K562 (cell line): ENCODE results near the gene C1orf50. TPM values are rescaled to one million over a fixed set of nuclear protein-coding genes. Genes with fewer than 3 reads are reported as not detected.

Experiments
- ATF1 ChIP-seq, 2 experiments: fragments of 450-650 bp in 1 of 2; IDR thresholded peaks; 2 replicates each; pipeline ENCODE4 v1.6.1; 2016; ENCODE audit warnings: missing compliant biosample characterization in 1 of 2, missing genetic modification characterization in 1 of 2
- C11orf30 ChIP-seq: fragments of 450-650 bp; IDR thresholded peaks from 2 replicates; pipeline ENCODE4 v1.6.1; 2016; ENCODE audit warnings: low read depth, mild to moderate bottlenecking
- HLTF ChIP-seq: fragments of 450-650 bp; IDR thresholded peaks from 2 replicates; pipeline ENCODE4 v1.6.1; 2016
- IRF2 ChIP-seq: sonication (generic); formaldehyde crosslinking; IDR thresholded peaks from 2 replicates; pipeline ENCODE4 v1.8.1; 2022; ENCODE audit warnings: mild to moderate bottlenecking, missing genetic modification reagents
- JUND ChIP-seq, 2 experiments: IDR thresholded peaks; 2 replicates in 1 of 2; 3 replicates in 1 of 2; pipeline ENCODE4 v1.6.1; 2011; ENCODE audit warnings: borderline replicate concordance in 2 of 2, low read depth in 2 of 2, low read length in 2 of 2, improper control_type of control experiment in 1 of 2, missing biosample characterization in 1 of 2, missing genetic modification characterization in 1 of 2, missing genetic modification reagents in 1 of 2
- MYBL2 ChIP-seq, 2 experiments: fragments of 450-650 bp in 1 of 2; sonication (generic) in 1 of 2; formaldehyde crosslinking in 1 of 2; IDR thresholded peaks; 2 replicates each; pipeline versions ENCODE4 v1.6.1 to v1.8.1; 2017 to 2022; ENCODE audit warnings: borderline replicate concordance in 1 of 2, inconsistent platforms in 1 of 2, low read depth in 1 of 2, mild to moderate bottlenecking in 1 of 2, missing genetic modification reagents in 1 of 2, moderate library complexity in 1 of 2
- NFE2L1 ChIP-seq: fragments of 450-650 bp; IDR thresholded peaks from 2 replicates; pipeline ENCODE4 v1.6.1; 2016; ENCODE audit warnings: missing genetic modification characterization, low read depth, mild to moderate bottlenecking, missing compliant biosample characterization, moderate library complexity, borderline replicate concordance
- PCBP2 ChIP-seq: fragments of 200-400 bp; formaldehyde crosslinking; IDR thresholded peaks from 2 replicates; pipeline ENCODE4 v1.6.1; 2018; ENCODE audit warnings: low read length, low read depth, mild to moderate bottlenecking, moderate library complexity; ENCODE audit not compliant: poor library complexity, severe bottlenecking
- PHF20 ChIP-seq: fragments of 450-650 bp; IDR thresholded peaks from 2 replicates; pipeline ENCODE4 v1.6.1; 2018; ENCODE audit not compliant: partially characterized antibody
- POLR2B ChIP-seq: fragments of 450-650 bp; IDR thresholded peaks from 2 replicates; pipeline ENCODE4 v1.6.1; 2018; ENCODE audit warnings: low read depth; ENCODE audit not compliant: partially characterized antibody
- PYGO2 ChIP-seq: fragments of 450-650 bp; IDR thresholded peaks from 2 replicates; pipeline ENCODE4 v1.6.1; 2016; ENCODE audit warnings: mild to moderate bottlenecking, missing genetic modification characterization, moderate library complexity, missing compliant biosample characterization
- RBM14 ChIP-seq: fragments of 200-400 bp; formaldehyde crosslinking; IDR thresholded peaks from 2 replicates; pipeline ENCODE4 v1.6.1; 2018; ENCODE audit warnings: low read depth, mild to moderate bottlenecking, low read length, moderate library complexity, borderline replicate concordance; ENCODE audit not compliant: insufficient read depth
- RFX5 ChIP-seq: IDR thresholded peaks from 2 replicates; pipeline ENCODE4 v1.6.1; 2011; ENCODE audit warnings: low read depth, mild to moderate bottlenecking, improper control_type of control experiment, low read length
- TBP ChIP-seq: optimal IDR thresholded peaks from 2 replicates; pipeline ENCODE3; 2011; ENCODE audit warnings: low read depth, low read length, improper control_type of control experiment
- ZNF263 ChIP-seq: sonication (generic); formaldehyde crosslinking; IDR thresholded peaks from 2 replicates; pipeline ENCODE4 v1.8.0; 2022; ENCODE audit warnings: mild to moderate bottlenecking, missing genetic modification reagents, borderline replicate concordance
- ZNF764 ChIP-seq: fragments of 250-450 bp; sonication (Bioruptor Pico); IDR thresholded peaks from 2 replicates; pipeline ENCODE4 v1.4.0; 2020; ENCODE audit warnings: low read depth, mild to moderate bottlenecking, moderate library complexity
- ZNF77 ChIP-seq: fragments of 250-450 bp; sonication (Bioruptor Pico); IDR thresholded peaks from 2 replicates; pipeline ENCODE4 v1.5.0; 2020
- ZSCAN32 ChIP-seq: fragments of 450-650 bp; formaldehyde crosslinking; IDR thresholded peaks from 2 replicates; pipeline ENCODE4 v1.4.0; 2020; ENCODE audit warnings: mild to moderate bottlenecking, moderate library complexity
- polyA plus RNA-seq, 8 experiments: library from polyadenylated mRNA; depleted of rRNA in 4 of 8; stranded (reverse) in 5 of 8; unstranded in 3 of 8; fragments of >200 nt; fragmentation: Nextera tagmentation in 2 of 8; fragmentation: Illumina TruSeq in 1 of 8; extraction: Ambion mirVana in 2 of 8; extraction: Trizol in 1 of 8; gene quantifications; 2 replicates each; pipeline versions ENCODE4 v1.2.1 to v1.2.3, GENCODE V29; 2011 to 2014; ENCODE audit warnings: inconsistent platforms in 1 of 8, missing spikeins in 1 of 8
- total RNA-seq, 7 experiments: library from RNA; depleted of rRNA in 6 of 7; stranded (reverse); fragments of >200 nt in 6 of 7; fragmentation: Illumina TruSeq in 2 of 7; extraction: Trizol in 2 of 7; gene quantifications; 2 replicates each; pipeline versions ENCODE4 v1.2.1 to v1.2.3, GENCODE V29; 2011 to 2021; ENCODE audit warnings: low replicate concordance in 1 of 7
- TF ChIP-seq, protein P1 (sequence below): fragments of 450-650 bp; formaldehyde crosslinking; IDR thresholded peaks from 2 replicates; pipeline ENCODE4 v1.4.0; 2020; ENCODE audit warnings: mild to moderate bottlenecking, moderate library complexity
- TF ChIP-seq, protein P2 (sequence below): sonication (generic); formaldehyde crosslinking; IDR thresholded peaks from 2 replicates; pipeline ENCODE4 v1.9.0; 2022; ENCODE audit warnings: mild to moderate bottlenecking, missing genetic modification reagents
- TF ChIP-seq, protein P3 (sequence below), 2 experiments: IDR thresholded peaks; 2 replicates each; pipeline ENCODE4 v1.6.1; 2011; ENCODE audit warnings: borderline replicate concordance in 1 of 2, control low read depth in 1 of 2, low read depth in 1 of 2, low read length in 1 of 2, mild to moderate bottlenecking in 1 of 2, mixed read lengths in 1 of 2, moderate library complexity in 1 of 2; ENCODE audit not compliant: insufficient read depth in 1 of 2, insufficient read length in 1 of 2, poor library complexity in 1 of 2, severe bottlenecking in 1 of 2; ENCODE audit errors: extremely low read depth in 1 of 2
- TF ChIP-seq, protein P4 (sequence below): fragments of 450-650 bp; IDR thresholded peaks from 2 replicates; pipeline ENCODE4 v1.7.1; 2018; ENCODE audit warnings: mild to moderate bottlenecking, low read depth; ENCODE audit not compliant: partially characterized antibody

C1orf50 gene
- total and polyA plus RNA-seq, 9 of the 15 experiments (the other 6 are each of a cell fraction or from before 2014, with no cell fraction given): 0.55 to 13.9 (median 5.2) TPM

DNA sequence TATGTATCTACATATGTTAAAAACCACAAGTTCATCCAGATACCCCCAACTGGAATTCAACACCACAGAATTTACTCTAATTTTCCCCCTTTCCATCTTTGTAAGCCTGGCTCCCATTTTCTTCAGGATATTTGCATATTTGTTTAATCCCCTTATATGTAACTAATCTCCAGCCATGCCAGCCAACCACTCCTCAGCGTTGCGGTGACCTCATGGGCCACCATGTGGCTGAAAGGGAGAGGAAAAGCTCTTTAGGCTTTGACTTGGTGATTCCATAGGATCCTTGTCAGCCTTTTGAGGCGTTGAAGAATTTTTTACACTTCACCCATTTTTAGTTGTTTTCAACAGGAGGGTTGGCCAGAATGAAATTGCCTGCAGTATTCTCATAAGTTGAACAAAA, 37.0 kb upstream of the C1orf50 start (continued):
- TF ChIP-seq ZSCAN32 (CRISPR knock-in tag): no peak
- no peak for TF ChIP-seq RBM14
- TF ChIP-seq JUND (IDR thresholded peaks at IDR 0.05; ENCODE audit: borderline replicate concordance, low read depth, low read length): 0 out of 2 replicates have a peak, but pooled peaks have one; percentile 29
- no peak for TF ChIP-seq JUND (tag; IDR thresholded peaks at IDR 0.05; ENCODE audit: borderline replicate concordance, low read depth, low read length)
- TF ChIP-seq, protein P1, sequence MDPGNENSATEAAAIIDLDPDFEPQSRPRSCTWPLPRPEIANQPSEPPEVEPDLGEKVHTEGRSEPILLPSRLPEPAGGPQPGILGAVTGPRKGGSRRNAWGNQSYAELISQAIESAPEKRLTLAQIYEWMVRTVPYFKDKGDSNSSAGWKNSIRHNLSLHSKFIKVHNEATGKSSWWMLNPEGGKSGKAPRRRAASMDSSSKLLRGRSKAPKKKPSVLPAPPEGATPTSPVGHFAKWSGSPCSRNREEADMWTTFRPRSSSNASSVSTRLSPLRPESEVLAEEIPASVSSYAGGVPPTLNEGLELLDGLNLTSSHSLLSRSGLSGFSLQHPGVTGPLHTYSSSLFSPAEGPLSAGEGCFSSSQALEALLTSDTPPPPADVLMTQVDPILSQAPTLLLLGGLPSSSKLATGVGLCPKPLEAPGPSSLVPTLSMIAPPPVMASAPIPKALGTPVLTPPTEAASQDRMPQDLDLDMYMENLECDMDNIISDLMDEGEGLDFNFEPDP: no peak
- no peak for TF ChIP-seq PYGO2
- no peak for TF ChIP-seq POLR2B
- no peak for TF ChIP-seq HLTF
- no peak for TF ChIP-seq TBP
- TF ChIP-seq ZNF263 (CRISPR knock-in tag): no peak
- TF ChIP-seq, protein P2, sequence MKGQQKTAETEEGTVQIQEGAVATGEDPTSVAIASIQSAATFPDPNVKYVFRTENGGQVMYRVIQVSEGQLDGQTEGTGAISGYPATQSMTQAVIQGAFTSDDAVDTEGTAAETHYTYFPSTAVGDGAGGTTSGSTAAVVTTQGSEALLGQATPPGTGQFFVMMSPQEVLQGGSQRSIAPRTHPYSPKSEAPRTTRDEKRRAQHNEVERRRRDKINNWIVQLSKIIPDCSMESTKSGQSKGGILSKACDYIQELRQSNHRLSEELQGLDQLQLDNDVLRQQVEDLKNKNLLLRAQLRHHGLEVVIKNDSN (CRISPR knock-in tag): 0 out of 2 replicates have a peak, but pooled peaks have one; percentile 28
- no peak for TF ChIP-seq IRF2
- no peak for TF ChIP-seq ZNF77 (CRISPR knock-in tag)
- TF ChIP-seq NFE2L1: no peak
- no peak for TF ChIP-seq ATF1 (CRISPR knock-in tag; IDR thresholded peaks at IDR 0.05)
- TF ChIP-seq ATF1 (tag; IDR thresholded peaks at IDR 0.05): 0 out of 2 replicates have a peak, but pooled peaks have one; percentile 26
- TF ChIP-seq MYBL2 (IDR thresholded peaks at IDR 0.05; ENCODE audit: low read depth): no peak
- TF ChIP-seq MYBL2 (CRISPR knock-in tag; IDR thresholded peaks at IDR 0.05; ENCODE audit: borderline replicate concordance): no peak
- peak; percentile 76 for TF ChIP-seq RFX5
- TF ChIP-seq PHF20: no peak
- TF ChIP-seq PCBP2: no peak
- TF ChIP-seq, protein P3, sequence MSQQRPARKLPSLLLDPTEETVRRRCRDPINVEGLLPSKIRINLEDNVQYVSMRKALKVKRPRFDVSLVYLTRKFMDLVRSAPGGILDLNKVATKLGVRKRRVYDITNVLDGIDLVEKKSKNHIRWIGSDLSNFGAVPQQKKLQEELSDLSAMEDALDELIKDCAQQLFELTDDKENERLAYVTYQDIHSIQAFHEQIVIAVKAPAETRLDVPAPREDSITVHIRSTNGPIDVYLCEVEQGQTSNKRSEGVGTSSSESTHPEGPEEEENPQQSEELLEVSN (IDR thresholded peaks at IDR 0.05; ENCODE audit: borderline replicate concordance in 1 of 2, extremely low read depth in 1 of 2, insufficient read depth in 1 of 2, insufficient read length in 1 of 2, low read depth in 1 of 2, low read length in 1 of 2, poor library complexity in 1 of 2, severe bottlenecking in 1 of 2): peak in 1 of 2 experiments; percentile 34
- no peak for TF ChIP-seq ZNF764
- no peak for TF ChIP-seq C11orf30
- TF ChIP-seq, protein P4, sequence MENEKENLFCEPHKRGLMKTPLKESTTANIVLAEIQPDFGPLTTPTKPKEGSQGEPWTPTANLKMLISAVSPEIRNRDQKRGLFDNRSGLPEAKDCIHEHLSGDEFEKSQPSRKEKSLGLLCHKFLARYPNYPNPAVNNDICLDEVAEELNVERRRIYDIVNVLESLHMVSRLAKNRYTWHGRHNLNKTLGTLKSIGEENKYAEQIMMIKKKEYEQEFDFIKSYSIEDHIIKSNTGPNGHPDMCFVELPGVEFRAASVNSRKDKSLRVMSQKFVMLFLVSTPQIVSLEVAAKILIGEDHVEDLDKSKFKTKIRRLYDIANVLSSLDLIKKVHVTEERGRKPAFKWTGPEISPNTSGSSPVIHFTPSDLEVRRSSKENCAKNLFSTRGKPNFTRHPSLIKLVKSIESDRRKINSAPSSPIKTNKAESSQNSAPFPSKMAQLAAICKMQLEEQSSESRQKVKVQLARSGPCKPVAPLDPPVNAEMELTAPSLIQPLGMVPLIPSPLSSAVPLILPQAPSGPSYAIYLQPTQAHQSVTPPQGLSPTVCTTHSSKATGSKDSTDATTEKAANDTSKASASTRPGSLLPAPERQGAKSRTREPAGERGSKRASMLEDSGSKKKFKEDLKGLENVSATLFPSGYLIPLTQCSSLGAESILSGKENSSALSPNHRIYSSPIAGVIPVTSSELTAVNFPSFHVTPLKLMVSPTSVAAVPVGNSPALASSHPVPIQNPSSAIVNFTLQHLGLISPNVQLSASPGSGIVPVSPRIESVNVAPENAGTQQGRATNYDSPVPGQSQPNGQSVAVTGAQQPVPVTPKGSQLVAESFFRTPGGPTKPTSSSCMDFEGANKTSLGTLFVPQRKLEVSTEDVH: no peak
